GM21737 (cell line): ENCODE results near the gene SIRT5.

Source experiments
- ATAC-seq: cut with Tn5 transposase; IDR thresholded peaks from one replicate; pipeline ENCODE4 v1.9.1; 2021; ENCODE audit warnings: mild to moderate bottlenecking, moderate library complexity; ENCODE audit not compliant: unreplicated experiment

Gene SIRT5

DNA sequence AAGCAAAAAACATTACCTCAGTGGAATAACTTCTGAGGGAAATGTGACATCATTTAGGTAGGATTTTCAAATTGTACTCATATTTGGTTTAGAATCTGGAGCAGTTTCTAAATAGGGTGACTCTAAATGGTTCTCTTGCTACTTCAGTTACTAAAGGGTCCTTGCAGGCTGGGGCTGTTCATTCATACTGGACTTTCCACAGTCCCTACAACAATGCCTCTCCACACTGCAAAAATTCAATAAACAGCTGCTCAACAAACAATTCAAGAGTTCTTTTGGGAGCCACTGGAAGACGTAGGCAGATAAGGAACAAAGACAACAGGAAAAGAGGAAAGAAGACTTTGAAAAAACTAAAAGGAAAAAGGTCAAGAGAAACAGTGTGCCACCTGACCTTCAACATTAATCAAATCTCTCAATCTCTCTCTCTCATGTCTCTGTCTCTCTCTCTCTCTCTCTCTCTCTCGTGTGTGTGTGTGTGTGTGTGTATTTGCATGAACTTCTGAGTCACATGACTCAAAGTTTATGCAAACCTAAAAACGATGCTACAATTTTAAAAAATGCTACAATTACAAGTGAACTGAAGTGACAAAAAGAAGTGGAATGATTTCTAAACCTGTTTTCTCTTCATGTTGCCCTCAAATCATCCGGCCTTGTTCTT, 55.2 kb downstream of the SIRT5 start:
- no peak for ATAC-seq

GRCh38 chr6:13630499-13630898, 56.1 kb downstream of the SIRT5 start:
- ATAC-seq = no peak

- no peak for ATAC-seq
Measured at GRCh38 chr6:13633343-13633742, 58.9 kb downstream of the SIRT5 start.

DNA sequence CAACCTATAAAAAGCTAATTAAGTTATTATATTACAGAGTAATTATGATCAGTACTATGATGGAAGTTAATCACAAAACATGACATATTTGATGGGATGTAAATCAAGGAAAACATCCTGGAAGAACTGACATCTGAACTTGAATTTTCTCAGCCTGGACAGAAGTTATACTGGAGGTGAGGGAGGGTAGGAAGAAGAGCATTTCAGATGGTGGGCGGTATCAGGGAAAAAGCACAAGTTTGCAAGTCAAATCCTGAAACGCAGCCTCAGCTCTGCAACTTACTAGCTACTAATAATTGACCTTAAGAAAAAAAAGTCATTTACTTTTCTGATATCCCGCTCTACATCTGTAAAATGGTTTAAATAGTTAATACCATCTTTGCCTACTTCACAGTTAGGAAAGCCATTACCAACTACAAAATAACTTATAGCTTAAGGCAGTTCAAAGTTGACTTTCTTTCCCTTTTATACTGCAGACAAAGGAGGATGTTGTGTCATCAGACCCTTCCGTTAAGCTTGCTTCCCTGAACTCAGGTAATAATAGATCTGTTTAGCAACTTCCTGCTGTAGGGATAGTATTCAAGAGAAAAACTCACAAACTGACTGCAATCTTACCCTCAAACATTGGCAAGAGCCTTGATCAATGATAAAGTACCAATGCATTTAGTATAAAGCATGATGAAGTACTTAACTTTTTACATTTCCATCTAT, 61.7 kb downstream of the SIRT5 start:
- ATAC-seq = no peak

DNA sequence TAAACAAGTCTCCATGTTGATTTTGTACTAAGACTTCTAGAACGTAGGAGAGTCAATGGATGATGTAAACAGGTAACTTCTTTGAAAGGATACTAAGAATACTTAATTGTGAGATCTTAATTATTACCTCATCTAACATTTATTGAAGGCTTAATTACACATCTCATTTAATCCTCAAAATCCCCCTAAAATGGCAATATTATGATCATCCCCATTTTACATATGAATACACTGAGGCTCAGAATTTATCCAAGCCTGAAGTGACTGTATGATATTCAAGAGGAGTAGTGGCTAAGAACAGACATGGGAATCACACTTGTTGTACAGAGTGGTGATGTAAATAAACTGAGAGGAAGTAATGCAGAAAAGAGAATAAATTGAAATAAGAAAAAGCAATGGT, 63.6 kb downstream of the SIRT5 start:
- no peak for ATAC-seq

- ATAC-seq = no peak
Measured at GRCh38 chr6:13638626-13639025, 64.2 kb downstream of the SIRT5 start.

GRCh38 chr6:13641315-13641714, 66.9 kb downstream of the SIRT5 start:
- ATAC-seq = no peak

DNA sequence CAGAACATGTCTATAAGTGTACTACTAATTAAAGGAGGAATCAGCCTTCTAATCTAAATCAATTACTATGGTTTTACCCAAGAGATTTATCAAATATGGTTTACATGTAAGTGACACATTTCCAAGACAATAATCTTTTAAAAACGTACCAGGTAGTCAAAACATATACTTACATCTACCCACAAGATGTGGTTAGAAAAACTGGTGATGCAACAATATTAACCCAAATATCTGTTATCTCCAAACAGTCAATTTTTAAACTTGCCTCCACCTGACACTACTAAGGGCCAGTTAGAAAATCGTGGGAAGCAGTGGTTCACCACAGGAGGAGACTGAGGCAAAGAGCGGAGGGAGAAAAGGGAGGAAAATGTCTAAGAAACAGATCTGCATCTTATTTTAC, 68.7 kb downstream of the SIRT5 start:
- ATAC-seq = no peak

GRCh38 chr6:13648850-13649249, 74.4 kb downstream of the SIRT5 start:
- no peak for ATAC-seq

GRCh38 chr6:13649393-13649792, 75.0 kb downstream of the SIRT5 start:
- no peak for ATAC-seq

DNA sequence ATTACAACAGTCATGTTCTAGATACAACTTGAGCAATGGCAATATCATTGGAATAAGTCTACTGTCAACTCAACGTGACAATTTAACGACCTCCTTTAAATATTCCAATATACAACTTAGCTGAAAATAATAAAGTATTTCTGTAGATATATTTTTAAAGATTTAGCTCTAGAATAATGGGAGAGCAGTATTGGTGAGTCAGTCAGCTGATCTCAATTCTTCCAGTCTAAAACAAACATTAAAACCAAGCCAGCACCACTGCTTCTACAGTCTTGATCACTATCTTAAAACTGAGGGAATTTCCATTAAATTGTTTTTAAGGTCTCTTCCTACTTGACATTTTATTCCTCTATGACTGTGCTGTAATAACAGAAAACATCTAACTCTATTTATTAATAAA, 78.9 kb downstream of the SIRT5 start:
- ATAC-seq = no peak

DNA sequence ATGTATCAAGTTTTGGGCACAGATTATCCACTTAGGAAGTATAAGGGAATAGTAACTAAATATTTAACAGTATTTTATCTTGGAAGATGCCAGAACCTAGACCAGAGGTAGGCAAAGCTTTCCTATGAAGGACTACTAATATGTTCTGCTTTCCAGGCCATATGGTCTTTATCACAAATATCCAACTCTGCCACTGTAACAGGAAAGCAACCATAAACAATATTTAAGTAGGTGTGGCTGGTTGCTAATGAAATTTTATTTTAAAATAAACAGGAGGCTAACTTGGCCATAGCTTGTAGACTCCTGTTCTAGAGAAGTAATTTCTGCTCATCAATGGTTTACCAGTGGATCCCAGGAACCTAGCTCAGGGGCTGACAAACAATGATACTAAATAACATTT, 80.1 kb downstream of the SIRT5 start:
- no peak for ATAC-seq

GRCh38 chr6:13655700-13656099, 81.3 kb downstream of the SIRT5 start:
- ATAC-seq = no peak

DNA sequence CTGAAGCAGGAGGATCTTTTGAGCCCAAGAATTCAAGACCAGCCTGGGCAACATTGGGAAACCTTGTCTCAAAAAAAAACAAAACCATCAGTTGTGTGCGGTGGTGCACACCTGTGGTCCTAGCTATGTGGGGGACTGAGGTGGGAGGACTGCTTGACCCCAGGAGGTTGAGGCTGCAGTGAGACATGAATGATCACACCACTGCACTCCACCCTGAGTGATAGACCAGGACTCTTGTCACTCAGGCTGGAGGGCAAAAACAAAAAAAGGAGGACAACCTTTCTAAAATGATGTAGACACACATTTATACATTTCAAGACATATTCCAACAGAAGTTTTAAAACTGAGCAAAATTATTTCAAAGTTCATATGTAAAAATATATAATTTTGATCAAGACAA, 85.9 kb downstream of the SIRT5 start:
- ATAC-seq = no peak

DNA sequence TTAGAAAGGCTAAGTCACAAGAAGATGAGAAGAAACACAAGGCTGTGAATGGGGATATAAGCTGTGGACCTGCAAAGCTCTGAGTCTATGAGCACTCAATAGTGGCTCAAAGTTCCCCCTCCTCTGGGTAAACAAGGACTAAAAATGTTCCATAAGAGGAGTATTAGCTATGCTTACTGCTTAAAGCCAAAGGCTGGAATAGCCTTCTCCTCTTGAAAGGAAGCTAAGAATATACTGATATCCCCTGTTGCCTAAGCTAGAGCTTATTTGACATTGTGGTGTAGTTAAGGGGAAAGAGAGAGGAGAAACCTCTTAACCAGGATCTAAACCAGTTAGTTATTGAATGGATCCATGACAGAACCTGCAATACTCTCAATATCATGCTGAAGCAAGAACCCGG, 86.5 kb downstream of the SIRT5 start:
- no peak for ATAC-seq

- ATAC-seq = no peak
Measured at GRCh38 chr6:13661647-13662046, 87.2 kb downstream of the SIRT5 start.

DNA sequence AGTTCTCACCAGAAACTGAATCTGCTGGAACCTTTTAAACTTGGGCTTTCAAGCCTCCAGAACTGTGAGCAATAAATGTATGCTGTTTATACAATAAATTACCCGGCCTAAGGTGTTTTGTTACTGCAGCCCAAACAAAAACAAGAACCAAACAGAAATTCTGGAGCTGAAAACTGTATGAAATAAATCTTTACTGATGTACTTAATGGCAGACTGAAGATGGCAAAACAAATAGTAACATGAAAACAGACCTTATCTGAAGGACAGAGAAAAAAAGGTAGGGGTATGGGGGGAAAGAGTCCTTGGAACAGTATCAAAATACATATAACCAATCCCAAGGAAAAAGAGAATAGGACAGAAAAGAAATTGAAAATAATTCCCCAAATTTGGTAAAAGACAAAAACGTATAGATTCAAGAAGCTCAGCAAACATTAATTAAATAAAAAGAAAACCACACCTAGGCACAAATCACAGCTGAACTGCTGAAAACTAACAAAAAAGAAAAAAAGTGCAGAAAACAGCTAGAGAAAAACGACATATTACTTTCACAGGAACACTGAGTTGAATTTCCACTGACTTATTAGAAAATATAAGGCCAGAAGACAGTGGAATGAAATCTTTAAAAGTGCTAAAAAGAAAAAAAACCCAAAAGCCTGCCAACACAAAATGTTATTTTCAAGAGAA, 88.4 kb downstream of the SIRT5 start:
- ATAC-seq = no peak

GRCh38 chr6:13663986-13664385, 89.6 kb downstream of the SIRT5 start:
- no peak for ATAC-seq
